ENCODE measurements around the gene CREM.
A peak's percentile ranks its signal among the peaks of the same experiment; 100 is the strongest.
"Not testable (repeated sequence)": the region's sequence is repeated elsewhere in the genome, so short reads cannot be mapped to it uniquely, and the experiment has no call there.

CREM gene

GRCh38 chr10:35126530-35127288 lies at the start of gene CREM:
Gene CREM, plus strand, starts transcription at chr10:35126846. Its CDS starts 10,990 bp downstream, at chr10:35137836.
- peak; percentile 99 for DNase-seq

DNA sequence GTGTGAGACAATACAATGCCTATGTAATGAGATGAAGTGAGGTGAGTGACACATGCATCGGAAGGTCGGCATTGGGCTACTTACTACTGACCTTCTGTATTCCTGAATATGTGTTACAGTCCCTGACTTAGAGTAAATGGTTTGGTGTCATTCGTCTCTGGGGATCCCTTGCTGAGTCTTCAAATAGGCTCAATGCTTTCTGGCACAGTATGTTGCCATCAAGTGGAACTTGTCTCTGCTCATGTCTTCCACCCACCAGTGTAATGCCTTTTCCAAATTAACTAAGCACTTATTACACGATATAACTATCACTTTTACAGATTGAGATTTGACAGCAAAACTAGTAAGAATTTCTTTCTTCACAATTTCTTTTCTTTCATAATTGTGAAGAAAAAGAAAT lies 47.4 kb upstream of the CREM start:
- no peak for DNase-seq

DNA sequence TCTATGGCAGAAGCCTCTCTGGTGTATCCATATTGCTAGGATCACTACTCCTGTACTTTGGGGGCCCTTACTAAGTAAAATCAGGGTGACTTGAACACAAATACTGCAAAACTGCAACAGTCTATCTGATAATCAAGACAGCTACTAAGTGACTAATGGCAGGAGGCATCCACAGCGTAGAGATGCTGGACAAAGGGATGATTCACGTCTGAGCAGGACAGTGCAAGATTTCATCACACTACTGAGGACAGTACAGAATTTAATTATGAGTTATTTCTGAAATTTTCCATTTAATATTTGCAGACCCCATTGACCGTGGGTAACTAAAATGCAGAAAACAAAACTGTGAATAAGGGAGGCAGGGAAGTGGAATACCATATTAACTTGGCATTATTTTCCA lies 46.9 kb upstream of the CREM start:
- DNase-seq, result no peak

DNA sequence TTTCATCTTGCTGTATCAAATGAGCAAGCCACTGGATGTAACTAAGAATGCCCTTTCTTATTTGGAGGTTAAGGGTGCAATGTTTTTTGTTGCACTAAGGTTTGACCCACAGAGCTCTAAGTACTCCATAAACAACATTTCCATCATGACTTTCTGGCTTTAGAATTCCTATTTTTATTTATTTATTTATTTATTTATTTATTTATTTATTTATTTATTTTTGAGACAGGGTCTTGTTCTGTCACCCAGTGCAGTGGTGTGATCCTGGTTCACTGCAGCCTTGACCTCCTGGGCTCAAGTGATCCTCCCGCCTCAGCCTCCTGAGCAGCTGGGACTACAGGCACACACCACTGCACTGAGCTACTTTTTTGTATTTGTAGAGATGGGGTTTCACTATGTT lies 46.4 kb upstream of the CREM start:
- DNase-seq, result not testable (repeated sequence)

DNA sequence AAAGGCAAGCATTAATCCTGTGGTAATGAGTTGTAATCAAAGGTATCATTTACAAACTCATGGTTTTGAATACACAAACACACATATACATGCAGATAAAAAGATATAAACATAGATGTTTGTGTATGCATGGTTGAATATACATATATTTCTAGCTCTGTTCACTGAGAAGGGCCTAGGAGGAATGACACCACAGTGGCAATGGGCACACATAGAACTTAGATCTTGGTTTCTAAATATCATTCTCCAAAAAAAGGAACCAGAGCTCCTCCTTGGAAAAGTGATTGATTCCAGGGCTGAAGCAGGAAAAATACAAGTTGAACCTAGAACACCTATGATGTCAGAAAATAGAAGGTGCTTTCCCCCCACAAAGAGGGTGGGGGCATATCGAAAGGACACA lies 43.4 kb upstream of the CREM start:
- DNase-seq, result no peak

- DNase-seq, result peak; percentile 35 to 46
These were observed 37.0 kb upstream of the CREM start for GRCh38 chr10:35089611-35090161.

- peak; percentile 98 for DNase-seq
These were observed 36.3 kb upstream of the CREM start, which contains the start of gene CUL2 for GRCh38 chr10:35090162-35090954. Gene CUL2, minus strand, starts transcription at chr10:35090341. Its CDS starts 19,024 bp downstream, at chr10:35071317.

- DNase-seq, result no peak
These were observed 34.5 kb upstream of the CREM start for GRCh38 chr10:35091994-35092790.

GRCh38 chr10:35092851-35093250 lies 33.8 kb upstream of the CREM start:
- no peak for DNase-seq

GRCh38 chr10:35096312-35096711 lies 30.3 kb upstream of the CREM start:
- no peak for DNase-seq

DNA sequence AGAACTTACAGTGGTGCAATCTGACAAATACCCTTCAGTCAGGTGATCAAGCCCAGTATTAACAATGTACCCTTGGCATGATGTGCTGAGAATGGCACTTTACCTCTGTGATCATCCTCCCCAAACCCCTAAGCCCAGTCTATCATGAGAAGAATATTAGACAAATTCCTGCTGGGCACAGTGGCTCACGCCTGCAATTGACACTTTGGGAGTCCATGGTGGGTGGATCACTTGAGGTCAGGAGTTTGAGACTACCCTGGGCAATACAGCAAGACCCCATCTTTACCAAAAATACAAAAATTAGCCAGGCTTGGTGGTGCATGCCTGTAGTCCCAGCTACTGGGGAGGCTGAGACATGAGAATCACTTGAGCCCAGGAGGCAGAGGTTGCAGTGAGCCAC lies 29.1 kb upstream of the CREM start:
- DNase-seq, result no peak

DNA sequence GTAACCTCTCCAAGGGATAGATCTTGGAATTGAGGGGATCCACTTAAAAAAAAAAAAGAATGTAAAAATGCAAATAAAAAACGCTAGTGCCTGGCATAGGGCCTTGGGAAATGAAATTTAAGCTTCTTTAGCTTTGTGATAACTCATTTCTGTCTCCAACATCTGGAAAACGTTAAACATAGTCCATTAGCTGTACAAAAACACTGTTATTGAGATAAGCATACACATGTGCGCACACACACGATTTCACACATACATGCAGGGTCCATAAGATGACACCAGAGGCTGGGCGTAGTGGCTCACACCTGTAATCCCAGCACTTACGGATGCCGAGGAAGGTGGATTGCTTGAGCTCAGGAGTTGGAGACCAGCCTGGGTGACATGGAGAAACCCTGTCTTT lies 22.8 kb upstream of the CREM start:
- no peak for DNase-seq

GRCh38 chr10:35112571-35112970 lies 14.1 kb upstream of the CREM start:
- DNase-seq, result no peak

- DNase-seq, result no peak
These were observed 7.3 kb upstream of the CREM start for GRCh38 chr10:35119378-35119777.

- DNase-seq, result no peak
These were observed 2.1 kb upstream of the CREM start for GRCh38 chr10:35124540-35124939.

DNA sequence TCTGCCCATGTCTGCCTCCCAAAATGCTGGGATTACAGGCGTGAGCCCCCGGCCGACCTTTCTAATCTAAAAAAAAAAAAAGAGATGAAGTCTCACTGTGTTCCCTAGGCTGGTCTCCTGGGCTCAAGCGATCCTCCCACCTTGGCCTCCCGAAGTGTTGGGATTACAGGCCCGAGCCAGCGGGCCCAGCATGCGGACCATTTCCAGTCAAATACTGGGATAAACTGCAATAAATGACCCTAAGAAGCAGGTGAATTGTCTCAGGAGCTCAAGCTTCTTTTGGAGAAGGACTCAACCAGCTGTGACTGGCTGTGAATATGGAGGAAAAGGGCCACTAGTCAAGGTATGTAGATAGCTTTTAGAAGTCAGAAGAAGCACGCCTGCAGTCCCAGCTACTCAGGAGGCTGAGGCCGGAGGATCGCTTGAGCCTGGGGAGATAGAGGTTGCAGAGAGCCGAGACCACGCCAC lies 550 bp upstream of the CREM start:
- no peak for DNase-seq

DNA sequence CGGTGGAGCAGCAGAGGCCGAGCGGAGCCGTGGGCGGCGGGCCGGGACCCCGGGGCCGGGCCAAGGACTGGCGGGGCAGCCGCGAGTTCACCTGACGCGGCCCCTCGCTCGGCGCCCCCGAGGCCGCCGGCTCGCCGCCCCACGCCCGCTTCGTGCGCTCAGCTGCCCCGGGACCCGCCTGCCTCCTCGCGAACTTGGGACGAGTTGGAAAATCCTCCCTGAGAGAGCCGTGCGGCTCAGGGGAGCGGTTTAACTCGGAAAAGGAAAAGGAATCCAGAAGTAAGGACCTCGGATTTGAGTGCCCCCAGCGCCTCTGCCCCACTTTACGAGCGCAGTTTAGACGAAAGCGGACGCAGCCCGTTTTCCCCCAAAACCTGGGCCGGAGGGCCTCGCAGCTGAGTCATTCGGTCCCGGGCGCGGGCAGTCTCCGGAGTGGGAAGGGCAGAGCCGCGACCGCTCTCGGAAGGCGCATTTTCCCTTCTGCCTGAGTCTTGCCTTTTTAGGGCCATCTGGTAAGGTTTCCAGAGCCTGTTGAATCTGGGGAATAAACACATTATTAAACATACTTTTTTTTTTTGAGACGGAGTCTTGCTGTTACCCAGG lies 744 bp downstream of the CREM start:
- peak; percentile 59 to 63 for DNase-seq

DNA sequence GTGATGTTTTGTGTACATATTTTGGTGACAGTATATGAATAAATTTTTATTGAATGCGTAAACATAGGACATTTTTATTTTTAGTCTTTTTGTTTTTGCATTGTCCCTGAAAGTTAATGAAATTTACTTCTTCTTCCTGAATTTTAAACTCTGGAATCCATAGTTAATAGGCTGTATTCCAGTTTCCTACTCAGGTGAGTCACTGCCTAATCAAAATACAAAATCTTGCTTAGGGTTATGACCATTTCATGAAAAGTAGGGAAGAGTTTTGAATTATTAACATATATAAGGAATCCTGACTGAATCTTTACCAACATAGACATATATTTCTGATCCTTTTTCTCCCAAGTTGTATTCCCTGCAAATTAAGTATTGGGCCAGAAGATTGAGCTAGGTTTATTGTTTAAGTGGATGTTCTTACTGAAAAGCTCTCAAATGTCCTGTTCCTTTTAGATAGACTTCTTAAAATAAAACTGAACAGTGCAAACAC lies 2.6 kb downstream of the CREM start:
- DNase-seq, result no peak

DNA sequence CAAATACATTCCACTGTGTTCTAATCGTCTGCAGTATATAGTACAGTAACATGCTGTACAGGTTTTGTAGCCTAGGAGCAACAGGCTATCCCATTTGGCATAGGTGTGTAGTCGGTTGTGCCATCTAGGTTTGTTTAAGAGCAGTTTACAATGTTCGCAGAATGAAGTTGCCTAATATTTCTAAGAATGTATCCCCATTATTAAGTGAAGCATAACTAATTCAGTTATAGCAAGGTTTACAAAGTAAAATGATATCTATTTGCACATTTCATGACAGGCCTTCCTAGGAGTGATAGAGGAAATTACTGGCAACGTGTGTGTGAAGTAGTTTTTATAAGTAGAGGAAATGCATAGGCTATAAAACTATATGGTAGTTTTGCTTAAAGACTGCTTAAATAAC lies 4.0 kb downstream of the CREM start:
- no peak for DNase-seq

- DNase-seq, result no peak
These were observed 6.1 kb downstream of the CREM start for GRCh38 chr10:35132727-35133126.

- no peak for DNase-seq
These were observed 6.9 kb downstream of the CREM start for GRCh38 chr10:35133586-35133985.

DNA sequence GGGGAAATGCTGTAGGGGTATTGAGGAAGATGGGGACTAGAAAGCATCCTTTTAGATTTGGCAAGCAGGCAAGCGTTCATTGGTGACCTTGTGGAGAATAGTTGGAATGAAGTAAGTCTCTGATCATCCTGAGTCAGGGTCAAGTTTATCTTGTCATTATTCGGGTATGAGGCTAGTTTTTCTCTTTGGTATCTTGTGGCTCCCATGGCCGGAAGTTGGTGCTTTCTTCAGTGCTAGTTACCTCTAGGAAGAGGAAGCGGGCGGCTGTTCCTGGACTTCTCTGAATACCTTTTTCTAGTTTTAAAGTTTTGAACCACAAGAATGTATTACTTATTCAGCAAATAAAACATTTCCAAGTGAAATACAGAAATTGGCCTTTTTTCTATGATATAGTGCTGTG lies 9.2 kb downstream of the CREM start:
- DNase-seq, result peak in 1 of 2 experiments; percentile 52
